ENCODE measurements around the gene SEC14L2. TPM values are rescaled to one million over a fixed set of nuclear protein-coding genes. Genes with fewer than 3 reads are reported as not detected.

Gene SEC14L2
- total and polyA plus RNA-seq, 10 of the 15 experiments (the other 5 are each of a cell fraction or from before 2014, with no cell fraction given) = 0.08 to 4.0 (median 0.48) TPM

GRCh38 chr22:30425616-30426387 lies 29.0 kb downstream of the SEC14L2 start, which contains the start of gene MTFP1 (continued):
- TF ChIP-seq NR2F1 (conservative IDR thresholded peaks at IDR 0.05) (peak; percentile 70), GATAD2B (conservative IDR thresholded peaks at IDR 0.05; ENCODE audit: low read depth) (peak; percentile 81), CREB1 (IDR thresholded peaks at IDR 0.05; ENCODE audit: low read depth) (0 out of 2 replicates have a peak, but pooled peaks have one; percentile 16), HSF1 (IDR thresholded peaks at IDR 0.05; ENCODE audit: low read depth, low read length) (no peak), JUNB (IDR thresholded peaks at IDR 0.05) (peak; percentile 99), SMAD5 (IDR thresholded peaks at IDR 0.05; ENCODE audit: low read depth) (0 out of 2 replicates have a peak, but pooled peaks have one; percentile 35)

DNA sequence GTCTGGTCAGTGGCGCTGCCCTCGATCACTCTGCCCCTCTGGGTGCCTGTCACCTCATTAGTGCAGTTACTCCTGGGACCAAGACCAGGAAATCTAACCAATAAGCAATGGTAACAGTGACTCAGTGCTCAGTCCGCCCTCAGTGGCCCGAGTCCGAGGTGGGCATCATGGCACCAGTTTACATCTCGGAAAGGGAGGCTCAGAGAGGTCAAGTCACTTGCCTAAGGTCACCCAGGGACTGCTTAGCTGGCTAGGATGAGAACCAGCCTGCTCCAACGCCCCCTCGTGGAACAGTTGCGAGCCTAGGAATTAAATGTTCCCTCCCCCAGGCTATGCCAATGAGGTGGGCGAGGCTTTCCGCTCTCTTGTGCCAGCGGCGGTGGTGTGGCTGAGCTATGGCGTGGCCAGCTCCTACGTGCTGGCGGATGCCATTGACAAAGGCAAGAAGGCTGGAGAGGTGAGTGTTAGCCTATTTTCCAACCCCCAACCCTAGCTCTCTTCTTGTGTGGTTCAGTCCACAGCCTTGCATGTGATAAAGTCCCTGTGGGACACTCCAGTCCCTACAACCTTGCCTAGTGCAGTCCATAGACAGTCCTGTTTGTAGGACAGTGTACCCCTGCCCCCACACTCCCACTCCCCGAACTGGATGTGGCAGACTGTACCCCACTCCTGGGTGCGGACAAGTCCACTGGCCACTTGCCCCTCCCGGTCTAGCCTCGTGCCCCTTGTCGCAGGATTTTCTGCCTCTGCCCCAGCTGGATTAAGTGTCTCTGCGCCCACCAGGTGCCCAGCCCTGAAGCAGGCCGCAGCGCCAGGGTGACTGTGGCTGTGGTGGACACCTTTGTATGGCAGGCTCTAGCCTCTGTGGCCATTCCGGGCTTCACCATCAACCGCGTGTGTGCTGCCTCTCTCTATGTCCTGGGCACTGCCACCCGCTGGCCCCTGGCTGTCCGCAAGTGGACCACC lies 29.9 kb downstream of the SEC14L2 start:
- no TSS peak for BruUV-seq (replicated peaks)
- Histone ChIP-seq H2AFZ (ENCODE audit: control insufficient read depth, low read depth, low read length) (peak overlapping the region; percentile 38), H3K9me3 (replicated peaks; ENCODE audit: control insufficient read depth, insufficient read depth, low read length) (no peaks in the 10 kb centered on the region; the same call in 2 of the 3 replicates), H3K27ac (ENCODE audit: control insufficient read depth, insufficient read depth) (peak overlapping the region; percentile 82), H3K27me3 (replicated peaks in 1 of 2; ENCODE audit: control insufficient read depth in 2 of 2, insufficient read depth in 2 of 2, low read length in 1 of 2) (no peaks in the 10 kb centered on the region), H3K4me1 (ENCODE audit: control insufficient read depth, insufficient read depth, low read length) (peaks cover 20% of the 10 kb centered on the region), H4K20me1 (ENCODE audit: control insufficient read depth, insufficient read depth) (no peaks in the 10 kb centered on the region), H3K4me2 (ENCODE audit: control insufficient read depth, insufficient read depth) (peak overlapping the region; percentile 99), H3K9ac (ENCODE audit: control insufficient read depth, insufficient read depth, low read length) (peak overlapping the region; percentile 85), H3K36me3 (ENCODE audit: control insufficient read depth in 2 of 2, insufficient read depth in 2 of 2, low read length in 1 of 2) (peaks cover 3 to 11% of the 10 kb centered on the region in 2 experiments; a peak in 2 of 4 replicates), H3K79me2 (ENCODE audit: control insufficient read depth, insufficient read depth, low read length) (peaks cover 41% of the 10 kb centered on the region), H3K4me3 (peak overlapping the region; percentile 65)
- RAD21 ChIA-PET (ENCODE audit: unreplicated experiment) = interaction anchor here (4.0 to 7.3 kb wide), 3 partner anchors 34 to 138 kb away, joined by 13 to 137 read pairs (median 64); partner anchors contain the start of genes CASTOR1, RNF215, SEC14L2 and TBC1D10A
- CTCF ChIA-PET = interaction anchor here (0.8 to 7.5 kb wide), 14 partner anchors 7 to 319 kb away, joined by 3 to 172 read pairs (median 3); partner anchors contain the start of genes CASTOR1 and SEC14L2
- intact Hi-C loops (cut with micrococcal nuclease; ENCODE audit: unreplicated experiment) = loop anchor here (2.0 kb wide), 1 partner anchor 138 kb away; the partner anchor contains the start of gene CASTOR1
- SMC1A ChIA-PET (ENCODE audit: uncharacterized antibody, unreplicated experiment) = interaction anchor here (0.6 to 6.0 kb wide), 6 partner anchors 12 to 328 kb away, joined by 3 to 69 read pairs (median 5); partner anchors contain the start of gene RNF215
- ATAC-seq = peak; percentile 64
- POLR2A ChIA-PET = interaction anchor here (1.0 to 6.4 kb wide), 2 partner anchors 8 to 35 kb away, joined by 3 to 60 read pairs; no protein-coding TSS in a partner anchor
- 47% methylated on average over 29 of the region's 29 CpGs for WGBS (ENCODE audit: insufficient coverage, insufficient replicate concordance, low lambda C conversion rate, missing lambda C conversion rate)
- in situ Hi-C loops (cut with MboI) = no loop called here
- peak; percentile 64 for DNase-seq (ENCODE audit: low read depth, low spot score)
- FAIRE-seq = no peak
- TF ChIP-seq RBBP5 (conservative IDR thresholded peaks at IDR 0.05) (no peak), ZNF687 (IDR thresholded peaks at IDR 0.05) (peak; percentile 39; the same call in 1 of the 2 replicates), CREB1 (IDR thresholded peaks at IDR 0.05; ENCODE audit: low read depth) (no peak), LARP7 (IDR thresholded peaks at IDR 0.05) (no peak), RFX5 (IDR thresholded peaks at IDR 0.05; ENCODE audit: low read depth, low read length) (0 out of 2 replicates have a peak, but pooled peaks have one; percentile 17), RB1 (IDR thresholded peaks at IDR 0.05; ENCODE audit: borderline replicate concordance) (0 out of 2 replicates have a peak, but pooled peaks have one; percentile 32), SPI1 (IDR thresholded peaks at IDR 0.05; ENCODE audit: borderline replicate concordance, insufficient read depth, low read depth, low read length) (no peak), RELA (IDR thresholded peaks at IDR 0.05; ENCODE audit: borderline replicate concordance, partially characterized antibody) (no peak), PML (IDR thresholded peaks at IDR 0.05; ENCODE audit: low read length) (no peak)

Data from GM12878 (cell line).